Measurements from ENCODE around the gene FFAR3.

- no peak for TF ChIP-seq POLR2AphosphoS5 (IDR thresholded peaks at IDR 0.05)
- TF ChIP-seq, protein P1, sequence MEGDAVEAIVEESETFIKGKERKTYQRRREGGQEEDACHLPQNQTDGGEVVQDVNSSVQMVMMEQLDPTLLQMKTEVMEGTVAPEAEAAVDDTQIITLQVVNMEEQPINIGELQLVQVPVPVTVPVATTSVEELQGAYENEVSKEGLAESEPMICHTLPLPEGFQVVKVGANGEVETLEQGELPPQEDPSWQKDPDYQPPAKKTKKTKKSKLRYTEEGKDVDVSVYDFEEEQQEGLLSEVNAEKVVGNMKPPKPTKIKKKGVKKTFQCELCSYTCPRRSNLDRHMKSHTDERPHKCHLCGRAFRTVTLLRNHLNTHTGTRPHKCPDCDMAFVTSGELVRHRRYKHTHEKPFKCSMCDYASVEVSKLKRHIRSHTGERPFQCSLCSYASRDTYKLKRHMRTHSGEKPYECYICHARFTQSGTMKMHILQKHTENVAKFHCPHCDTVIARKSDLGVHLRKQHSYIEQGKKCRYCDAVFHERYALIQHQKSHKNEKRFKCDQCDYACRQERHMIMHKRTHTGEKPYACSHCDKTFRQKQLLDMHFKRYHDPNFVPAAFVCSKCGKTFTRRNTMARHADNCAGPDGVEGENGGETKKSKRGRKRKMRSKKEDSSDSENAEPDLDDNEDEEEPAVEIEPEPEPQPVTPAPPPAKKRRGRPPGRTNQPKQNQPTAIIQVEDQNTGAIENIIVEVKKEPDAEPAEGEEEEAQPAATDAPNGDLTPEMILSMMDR (IDR thresholded peaks at IDR 0.05): no peak
Measured at GRCh38 chr19:35354898-35355297, 3.4 kb upstream of the FFAR3 start.
